IPS-11a (cell line): ENCODE measurements around the gene GTF2H2.
"Not testable (repeated sequence)": the region's sequence is repeated elsewhere in the genome, so short reads cannot be mapped to it uniquely, and the experiment has no call there.

Experiments used
- H3K4me3 ChIP-seq: one replicate; pipeline ENCODE4 v1.5.1; 2013; ENCODE audit warnings: low read depth, low read length, control low read depth

Gene GTF2H2

GRCh38 chr5:71067262-71067928 lies at the start of gene GTF2H2:
TSS of gene GTF2H2 (minus strand) at chr5:71067676. CDS start at chr5:71062763, 4,913 bp downstream.
- not testable (repeated sequence) for H3K4me3 ChIP-seq

GRCh38 chr5:71109730-71110275 lies 42.3 kb upstream of the GTF2H2 start:
- H3K4me3 ChIP-seq, result not testable (repeated sequence)

GRCh38 chr5:71099996-71100395 lies 32.5 kb upstream of the GTF2H2 start:
- H3K4me3 ChIP-seq, result not testable (repeated sequence)

GRCh38 chr5:71097930-71098203 lies 30.4 kb upstream of the GTF2H2 start:
- not testable (repeated sequence) for H3K4me3 ChIP-seq

GRCh38 chr5:71097173-71097929 lies 29.9 kb upstream of the GTF2H2 start:
- H3K4me3 ChIP-seq, result not testable (repeated sequence)

- not testable (repeated sequence) for H3K4me3 ChIP-seq
These were observed 22.3 kb upstream of the GTF2H2 start for GRCh38 chr5:71089773-71090172.

- not testable (repeated sequence) for H3K4me3 ChIP-seq
These were observed 21.3 kb upstream of the GTF2H2 start for GRCh38 chr5:71088754-71089153.

GRCh38 chr5:71086145-71086544 lies 18.7 kb upstream of the GTF2H2 start:
- H3K4me3 ChIP-seq, result not testable (repeated sequence)

GRCh38 chr5:71084280-71085063 lies 17.0 kb upstream of the GTF2H2 start:
- H3K4me3 ChIP-seq, result not testable (repeated sequence)

- not testable (repeated sequence) for H3K4me3 ChIP-seq
These were observed 15.4 kb upstream of the GTF2H2 start for GRCh38 chr5:71082898-71083297.

GRCh38 chr5:71082340-71082739 lies 14.9 kb upstream of the GTF2H2 start:
- not testable (repeated sequence) for H3K4me3 ChIP-seq

GRCh38 chr5:71061322-71061721 lies 6.2 kb downstream of the GTF2H2 start:
- H3K4me3 ChIP-seq, result not testable (repeated sequence)

GRCh38 chr5:71059426-71059825 lies 8.1 kb downstream of the GTF2H2 start:
- not testable (repeated sequence) for H3K4me3 ChIP-seq

- not testable (repeated sequence) for H3K4me3 ChIP-seq
These were observed 22.7 kb downstream of the GTF2H2 start for GRCh38 chr5:71044808-71045207.

GRCh38 chr5:71044128-71044527 lies 23.3 kb downstream of the GTF2H2 start:
- not testable (repeated sequence) for H3K4me3 ChIP-seq

- H3K4me3 ChIP-seq, result not testable (repeated sequence)
These were observed 36.3 kb downstream of the GTF2H2 start for GRCh38 chr5:71031046-71031776.

GRCh38 chr5:71025289-71025953 lies 42.1 kb downstream of the GTF2H2 start, which contains the start of gene NAIP:
TSS of gene NAIP (minus strand) at chr5:71025339. CDS start at chr5:71012915, 12,424 bp downstream.
- not testable (repeated sequence) for H3K4me3 ChIP-seq

GRCh38 chr5:71020643-71021042 lies 46.8 kb downstream of the GTF2H2 start:
- not testable (repeated sequence) for H3K4me3 ChIP-seq

- not testable (repeated sequence) for H3K4me3 ChIP-seq
These were observed 49.0 kb downstream of the GTF2H2 start for GRCh38 chr5:71018376-71019005.

- H3K4me3 ChIP-seq, result no peak overlapping the region
These were observed 53.3 kb downstream of the GTF2H2 start for GRCh38 chr5:71014176-71014575.
